Upper lobe of left lung (tissue), 6 donors: ENCODE data around the gene MT1M. TPM values are rescaled to one million over a fixed set of nuclear protein-coding genes. Genes with fewer than 3 reads are reported as not detected.
"Not testable (repeated sequence)": the region's sequence is repeated elsewhere in the genome, so short reads cannot be mapped to it uniquely, and the experiment has no call there.

Source experiments
- ATAC-seq, 2 donors: fragments of 200-7000 bp; cut with Tn5 transposase; one replicate each; pipeline ENCODE4 v1.9.1; 2022; ENCODE audit warnings: mild to moderate bottlenecking in 2 of 2, moderate library complexity in 2 of 2; ENCODE audit not compliant: low FRiP score in 2 of 2
- DNase-seq, 2 donors: peaks; one replicate each; pipeline ENCODE4 v3.0.0-alpha.2; 2019 to 2020
- H3K27ac ChIP-seq, 4 donors: fragments of 200-600 bp; sonication (generic); one replicate each; pipeline ENCODE4 v1.5.1; 2016 to 2019
- H3K27me3 ChIP-seq, 4 donors: fragments of 200-600 bp; sonication (generic); one replicate each; pipeline ENCODE4 v1.5.1; 2017 to 2019
- H3K36me3 ChIP-seq, 4 donors: fragments of 200-600 bp; sonication (generic); one replicate each; pipeline ENCODE4 v1.5.1; 2016 to 2019
- H3K4me1 ChIP-seq, 4 donors: fragments of 200-600 bp; sonication (generic); one replicate each; pipeline ENCODE4 v1.5.1; 2018 to 2019
- H3K4me3 ChIP-seq, 4 donors: fragments of 200-600 bp; sonication (generic); one replicate each; pipeline ENCODE4 v1.5.1; 2017 to 2019; ENCODE audit warnings: mild to moderate bottlenecking in 2 of 4, moderate library complexity in 1 of 4
- H3K9me3 ChIP-seq, 4 donors: fragments of 200-600 bp; sonication (generic); one replicate each; pipeline ENCODE4 v1.5.1; 2018 to 2019
- CTCF ChIP-seq, 6 experiments: fragments of 450-650 bp in 4 of 6; fragments of 200-600 bp in 2 of 6; sonication (generic) in 2 of 6; IDR thresholded peaks; one replicate each; pipeline ENCODE4 v1.5.1; 2016 to 2019; ENCODE audit warnings: antibody characterized with exemption in 6 of 6
- EP300 ChIP-seq, 4 donors: sonication (generic); formaldehyde crosslinking; IDR thresholded peaks; one replicate each; pipeline ENCODE4 v1.5.1; 2017; ENCODE audit warnings: antibody characterized with exemption in 4 of 4, control low read depth in 2 of 4
- POLR2A ChIP-seq, 4 donors: fragments of 450-650 bp; IDR thresholded peaks; one replicate each; pipeline ENCODE4 v1.5.1; 2016 to 2017; ENCODE audit warnings: antibody characterized with exemption in 4 of 4, mild to moderate bottlenecking in 2 of 4
- POLR2AphosphoS5 ChIP-seq, 2 donors: sonication (generic); formaldehyde crosslinking; IDR thresholded peaks; one replicate each; pipeline ENCODE4 v1.5.1; 2017; ENCODE audit warnings: antibody characterized with exemption in 2 of 2
- WGBS, 2 donors: methylation state at CpG; one replicate each; pipeline ENCODE4 v1.1.5; 2017 to 2018; 5-methylcytosine and 5-hydroxymethylcytosine counted together
- total RNA-seq, 6 donors: library from RNA; depleted of rRNA in 4 of 6; stranded (reverse); fragments of >200 nt in 4 of 6; gene quantifications; one replicate each; pipeline versions ENCODE4 v1.1.0 to v1.2.1, GENCODE V29; 2016 to 2021
- donor health status: DM: no; HTN: no; CAD: no; lungs with moderate emphysema.
- donor health status: DM: no; HTN: yes; CAD: no; lungs with severe emphysema.

Gene MT1M
- total RNA-seq, 6 donors from 2014 or later, result 8.4 to 194 (median 37.0) TPM

- Histone ChIP-seq H3K27ac (peak overlapping the region; percentile 67 to 86 (median 82)), H3K27me3 (no peaks in the 10 kb centered on the region), H3K36me3 (no peaks in the 10 kb centered on the region), H3K4me3 (peak overlapping the region in 3 of 4 donors; percentile 48 to 55 (median 52)), H3K4me1 (peaks cover 8 to 16% (median 14%) of the 10 kb centered on the region in 4 donors), H3K9me3 (no peaks in the 10 kb centered on the region)
- TF ChIP-seq EP300 (IDR thresholded peaks at IDR 0.05) (peak in 1 of 4 donors; percentile 8), POLR2A (IDR thresholded peaks at IDR 0.05) (no peak)
- 32 to 45% methylated on average over 23 of the region's 23 CpGs for WGBS, 2 donors
- ATAC-seq (peak; percentile 19 to 25), DNase-seq (no peak)
Measured at GRCh38 chr16:56616608-56617211, 15.7 kb upstream of the MT1M start.

GRCh38 chr16:56617212-56618085, 15.0 kb upstream of the MT1M start:
- no peaks in the 10 kb centered on the region for H3K27me3 ChIP-seq
- peak overlapping the region; percentile 67 to 86 (median 82) for H3K27ac ChIP-seq
- H3K9me3 ChIP-seq, result no peaks in the 10 kb centered on the region
- 7 to 16% methylated on average over 12 to 15 of the region's 41 CpGs for WGBS, 2 donors
- H3K36me3 ChIP-seq, result no peaks in the 10 kb centered on the region
- H3K4me1 ChIP-seq, result peaks cover 5 to 16% (median 13%) of the 10 kb centered on the region in 4 donors
- peak overlapping the region; percentile 5 to 55 (median 50) for H3K4me3 ChIP-seq
- DNase-seq (peak; percentile 81 to 94), ATAC-seq (peak; percentile 91 to 93)
- TF ChIP-seq EP300 (IDR thresholded peaks at IDR 0.05), result no peak
- TF ChIP-seq POLR2A (IDR thresholded peaks at IDR 0.05), result peak in 3 of 4 donors; percentile 37 to 64 (median 63)
- peak; percentile 77 to 79 for TF ChIP-seq POLR2AphosphoS5 (IDR thresholded peaks at IDR 0.05)
- peak in 4 of 6 experiments; percentile 7 to 54 (median 33) for TF ChIP-seq CTCF (IDR thresholded peaks at IDR 0.05)

GRCh38 chr16:56618138-56618537, 14.3 kb upstream of the MT1M start:
- Histone ChIP-seq H3K27me3 (no peaks in the 10 kb centered on the region), H3K9me3 (no peaks in the 10 kb centered on the region), H3K27ac (peak overlapping the region in 3 of 4 donors; percentile 67 to 85 (median 78)), H3K4me1 (peaks cover 5 to 16% (median 13%) of the 10 kb centered on the region in 4 donors), H3K4me3 (peak overlapping the region in 1 of 4 donors; percentile 55), H3K36me3 (no peaks in the 10 kb centered on the region)
- 83% methylated on average over 6 of the region's 6 CpGs for WGBS, 2 donors
- DNase-seq (no peak), ATAC-seq (no peak)
- no peak for TF ChIP-seq POLR2A (IDR thresholded peaks at IDR 0.05)
- TF ChIP-seq EP300 (IDR thresholded peaks at IDR 0.05), result no peak
- no peak for TF ChIP-seq CTCF (IDR thresholded peaks at IDR 0.05)
- no peak for TF ChIP-seq POLR2AphosphoS5 (IDR thresholded peaks at IDR 0.05)

GRCh38 chr16:56620339-56620897, 12.0 kb upstream of the MT1M start:
- no peak for ATAC-seq
- no peaks in the 10 kb centered on the region for H3K36me3 ChIP-seq
- WGBS, 2 donors, result 82 to 92% methylated on average over 7 to 8 of the region's 8 CpGs

GRCh38 chr16:56621665-56622445, 10.6 kb upstream of the MT1M start:
- DNase-seq, result not testable (repeated sequence)

More at GRCh38 chr16:56620339-56620897, 12.0 kb upstream of the MT1M start:
- Histone ChIP-seq H3K27me3 (peaks cover 0 to 2% (median under 1%) of the 10 kb centered on the region in 4 donors), H3K4me1 (peaks cover 8 to 23% (median 17%) of the 10 kb centered on the region in 4 donors), H3K4me3 (no peak overlapping the region), H3K27ac (no peak overlapping the region), H3K9me3 (no peaks in the 10 kb centered on the region)
- DNase-seq, result no peak
- no peak for TF ChIP-seq POLR2A (IDR thresholded peaks at IDR 0.05)
- TF ChIP-seq POLR2AphosphoS5 (IDR thresholded peaks at IDR 0.05), result no peak
- no peak for TF ChIP-seq CTCF (IDR thresholded peaks at IDR 0.05)
- no peak for TF ChIP-seq EP300 (IDR thresholded peaks at IDR 0.05)

GRCh38 chr16:56623184-56623583, 9.3 kb upstream of the MT1M start:
- H3K4me3 ChIP-seq, H3K27me3 ChIP-seq, ATAC-seq, H3K9me3 ChIP-seq, H3K27ac ChIP-seq, H3K36me3 ChIP-seq, DNase-seq: not testable (repeated sequence)
- WGBS, 2 donors, result 94 to 98% methylated on average over 5 of the region's 5 CpGs
- H3K4me1 ChIP-seq, result peaks cover 3 to 29% (median 17%) of the 10 kb centered on the region in 4 donors

More at GRCh38 chr16:56621665-56622445, 10.6 kb upstream of the MT1M start:
- H3K4me3 ChIP-seq, H3K27ac ChIP-seq, H3K36me3 ChIP-seq, H3K27me3 ChIP-seq, ATAC-seq, H3K9me3 ChIP-seq: not testable (repeated sequence)
- 80 to 89% methylated on average over 3 to 4 of the region's 4 CpGs for WGBS, 2 donors
- peaks cover 8 to 34% (median 26%) of the 10 kb centered on the region in 4 donors for H3K4me1 ChIP-seq
